GM18499 (cell line): ENCODE measurements around the gene SLC25A1.

ENCODE experiments used
- ATAC-seq: cut with Tn5 transposase; IDR thresholded peaks from one replicate; pipeline ENCODE4 v1.9.1; 2021; ENCODE audit warnings: moderate number of reproducible peaks; ENCODE audit not compliant: insufficient read depth, unreplicated experiment

SLC25A1 gene

GRCh38 chr22:19126309-19127273 lies 51.9 kb downstream of the SLC25A1 start:
- ATAC-seq: no peak
